HCT116 (cell line): Measurements from ENCODE around the gene P2RX1. TPM values are rescaled to one million over a fixed set of nuclear protein-coding genes. Genes with fewer than 3 reads are reported as not detected.

Experiments
- ATAC-seq: fragments of 200-7000 bp; cut with Tn5 transposase; 2 replicates; pipeline ENCODE4 v1.9.1; 2020; ENCODE audit warnings: mild to moderate bottlenecking, moderate library complexity
- BruUV-seq: library from RNA; stranded (reverse); fragments of 400-500 nt; replicated peaks from 2 replicates; lab custom pipeline; 2021; lab: Mats Ljungman, UMichigan
- CTCF ChIA-PET: fragments of 300-600 bp; sonication (Branson Sonifier 250); formaldehyde crosslinking; loops from one replicate; lab custom pipeline; 2021; ENCODE audit warnings: antibody characterized with exemption; lab: Charles Lee
- POLR2A ChIA-PET: fragments of 300-600, 350-600 bp; sonication (Branson Sonifier 250); formaldehyde crosslinking; loops from one replicate; lab custom pipeline; 2021; ENCODE audit warnings: antibody characterized with exemption; lab: Charles Lee
- RAD21 ChIA-PET, 2 experiments: fragments of 300-600 bp; sonication (Branson Sonifier 250); formaldehyde crosslinking; loops; one replicate each; lab custom pipeline; 2023; ENCODE audit warnings: low total read pairs in 2 of 2; ENCODE audit not compliant: uncharacterized antibody in 2 of 2, unreplicated experiment in 2 of 2, low non-redundant PET in 1 of 2; lab: Charles Lee
- DNase-seq: peaks from one replicate; pipeline ENCODE4 v3.0.0-alpha.2; 2010; ENCODE audit warnings: low read depth, low spot score
- H2AFZ ChIP-seq: fragments of 200-600 bp; shearing (Covaris generic), sonication (generic); 2 replicates; pipeline ENCODE4 v1.6.1; 2017; ENCODE audit warnings: low read depth, mixed run types, mixed read lengths, antibody characterized with exemption, low read length; ENCODE audit not compliant: poor library complexity, severe bottlenecking
- H3K27ac ChIP-seq: 2 replicates; pipeline ENCODE4 v1.5.1; 2012; ENCODE audit warnings: low read depth, low read length
- H3K27me3 ChIP-seq: fragments of 200-600 bp; sonication (generic); 2 replicates; pipeline ENCODE4 v1.6.1; 2016; ENCODE audit warnings: mixed run types, low read length, mixed read lengths; ENCODE audit not compliant: insufficient read depth
- H3K36me3 ChIP-seq, 2 experiments: fragments of 200-500 bp in 1 of 2; fragments of 200-600 bp in 1 of 2; sonication (Bioruptor generic) in 1 of 2; sonication (generic) in 1 of 2; 2 replicates each; pipeline versions ENCODE4 v1.5.1 to v1.6.1; 2014 to 2016; ENCODE audit warnings: low read length in 2 of 2, inconsistent platforms in 1 of 2, mixed read lengths in 1 of 2, mixed run types in 1 of 2; ENCODE audit not compliant: insufficient read depth in 2 of 2, control insufficient read depth in 1 of 2
- H3K4me1 ChIP-seq, 2 experiments: fragments of 200-600 bp in 1 of 2; sonication (generic) in 1 of 2; 2 replicates each; pipeline versions ENCODE4 v1.5.1 to v1.6.1; 2012 to 2017; ENCODE audit warnings: low read length in 2 of 2, inconsistent platforms in 1 of 2, mild to moderate bottlenecking in 1 of 2, mixed read lengths in 1 of 2, mixed run types in 1 of 2, moderate library complexity in 1 of 2; ENCODE audit not compliant: insufficient read depth in 2 of 2, control insufficient read depth in 1 of 2
- H3K4me2 ChIP-seq: fragments of 200-600 bp; sonication (generic); 2 replicates; pipeline ENCODE4 v1.6.1; 2017; ENCODE audit warnings: mixed run types, low read length, mixed read lengths
- H3K4me3 ChIP-seq, 2 experiments: fragments of 200-600 bp in 1 of 2; sonication (generic) in 1 of 2; replicated peaks in 1 of 2; 2 replicates each; pipeline ENCODE4 v1.5.1; 2011 to 2016; ENCODE audit warnings: low read length in 2 of 2, control low read depth in 1 of 2, low read depth in 1 of 2, mild to moderate bottlenecking in 1 of 2, mixed read lengths in 1 of 2, mixed run types in 1 of 2
- H3K79me2 ChIP-seq: fragments of 200-600 bp; sonication (generic); 2 replicates; pipeline ENCODE4 v1.6.1; 2017; ENCODE audit warnings: mild to moderate bottlenecking, mixed run types, low read length, moderate library complexity, mixed read lengths; ENCODE audit not compliant: insufficient read depth
- H3K9ac ChIP-seq: fragments of 200-600 bp; sonication (generic); 2 replicates; pipeline ENCODE4 v1.6.1; 2016; ENCODE audit warnings: low read length, mixed read lengths
- H3K9me2 ChIP-seq: fragments of 200-600 bp; sonication (generic), shearing (Covaris generic); 2 replicates; pipeline ENCODE4 v1.6.1; 2017; ENCODE audit warnings: mixed run types, mild to moderate bottlenecking, moderate library complexity; ENCODE audit not compliant: insufficient read depth
- H3K9me3 ChIP-seq, 2 experiments: fragments of 200-500 bp in 1 of 2; fragments of 200-600 bp in 1 of 2; sonication (Bioruptor generic) in 1 of 2; sonication (generic) in 1 of 2; 2 replicates each; pipeline ENCODE4 v1.6.1; 2014 to 2017; ENCODE audit warnings: low read length in 2 of 2, mixed read lengths in 2 of 2, inconsistent platforms in 1 of 2, low read depth in 1 of 2, mild to moderate bottlenecking in 1 of 2, mixed run types in 1 of 2, moderate library complexity in 1 of 2; ENCODE audit not compliant: control insufficient read depth in 1 of 2, insufficient read depth in 1 of 2
- H4K20me1 ChIP-seq: fragments of 200-600 bp; sonication (generic), shearing (Covaris generic); 2 replicates; pipeline ENCODE4 v1.6.1; 2017; ENCODE audit warnings: mixed run types, mild to moderate bottlenecking, moderate library complexity; ENCODE audit not compliant: insufficient read depth
- CEBPB ChIP-seq: IDR thresholded peaks from 2 replicates; pipeline ENCODE4 v1.6.1; 2012; ENCODE audit warnings: low read depth
- CTCF ChIP-seq, 3 experiments: fragments of 200-600 bp in 1 of 3; sonication (generic) in 1 of 3; IDR thresholded peaks in 2 of 3; conservative IDR thresholded peaks in 1 of 3; 2 replicates each; pipeline ENCODE4 v1.5.1; 2012 to 2017; ENCODE audit warnings: low read depth in 2 of 3, low read length in 2 of 3, antibody characterized with exemption in 1 of 3, borderline replicate concordance in 1 of 3, control low read depth in 1 of 3, mild to moderate bottlenecking in 1 of 3, mixed read lengths in 1 of 3, mixed run types in 1 of 3, moderate library complexity in 1 of 3; ENCODE audit not compliant: insufficient read depth in 1 of 3
- EGR1 ChIP-seq: IDR thresholded peaks from 2 replicates; pipeline ENCODE4 v1.6.1; 2012; ENCODE audit warnings: low read depth
- ELF1 ChIP-seq: IDR thresholded peaks from 2 replicates; pipeline ENCODE4 v1.6.1; 2012; ENCODE audit warnings: low read depth, borderline replicate concordance
- EZH2 ChIP-seq: fragments of 200-600 bp; sonication (generic); IDR thresholded peaks from 2 replicates; pipeline ENCODE4 v1.6.1; 2017; ENCODE audit warnings: antibody characterized with exemption, mixed run types
- FOSL1 ChIP-seq: IDR thresholded peaks from 2 replicates; pipeline ENCODE4 v1.6.1; 2012; ENCODE audit warnings: low read depth
- JUND ChIP-seq: IDR thresholded peaks from 2 replicates; pipeline ENCODE4 v1.6.1; 2012
- POLR2AphosphoS5 ChIP-seq: IDR thresholded peaks from 2 replicates; pipeline ENCODE4 v1.6.1; 2011; ENCODE audit warnings: mild to moderate bottlenecking, low read depth, low read length, moderate library complexity
- REST ChIP-seq: IDR thresholded peaks from 2 replicates; pipeline ENCODE4 v1.6.1; 2012; ENCODE audit warnings: low read depth
- TCF7L2 ChIP-seq: IDR thresholded peaks from 2 replicates; pipeline ENCODE4 v1.7.0; 2011; ENCODE audit warnings: borderline replicate concordance, inconsistent platforms; ENCODE audit not compliant: insufficient read depth, insufficient read length; ENCODE audit errors: extremely low read depth
- ZBTB33 ChIP-seq: IDR thresholded peaks from 2 replicates; pipeline ENCODE4 v1.6.1; 2011; ENCODE audit warnings: mild to moderate bottlenecking, low read length, moderate library complexity; ENCODE audit not compliant: insufficient replicate concordance; ENCODE audit errors: extremely low read depth
- ZNF274 ChIP-seq: fragments of 200-500 bp; sonication (Bioruptor generic); IDR thresholded peaks from 2 replicates; pipeline ENCODE4 v1.6.1; 2014; ENCODE audit warnings: mild to moderate bottlenecking, low read depth, low read length, inconsistent platforms
- intact Hi-C: fragments of 100-400 bp; cut with micrococcal nuclease; formaldehyde crosslinking; loops from 2 replicates; pipeline ENCODE4 v1.10.0; 2022
- total RNA-seq: library from RNA; stranded (reverse); gene quantifications from one replicate; pipeline ENCODE4 v1.2.1, GENCODE V29; 2021; ENCODE audit not compliant: unreplicated experiment

Gene P2RX1
- total RNA-seq, 1 experiment from 2014 or later: not detected

GRCh38 chr17:3961564-3962047 is 45.3 kb upstream of the P2RX1 start:
- TF ChIP-seq REST: no peak
- no peak for TF ChIP-seq ELF1
- no peak for TF ChIP-seq TCF7L2
- DNase-seq (no peak), ATAC-seq (no peak)
- RAD21 ChIA-PET: interaction anchor here in 1 of 2 experiments (0.6 kb wide), 1 partner anchor 18 kb away, joined by 4 read pairs; no protein-coding TSS in a partner anchor
- no peaks in the 10 kb centered on the region for H3K79me2 ChIP-seq
- no peaks in the 10 kb centered on the region for H3K9me3 ChIP-seq
- no TSS peak for BruUV-seq
- CTCF ChIA-PET: no interaction called here
- H3K36me3 ChIP-seq: no peaks in the 10 kb centered on the region
- intact Hi-C loops: no loop called here
- H2AFZ ChIP-seq: no peak overlapping the region
- no peak overlapping the region for H3K27ac ChIP-seq
- no peak overlapping the region for H3K9ac ChIP-seq
- POLR2A ChIA-PET: no interaction called here
- no peaks in the 10 kb centered on the region for H4K20me1 ChIP-seq
- no peak overlapping the region for H3K4me2 ChIP-seq
- H3K4me3 ChIP-seq: no peak overlapping the region
- H3K27me3 ChIP-seq: no peaks in the 10 kb centered on the region
- H3K9me2 ChIP-seq: no peaks in the 10 kb centered on the region
- peaks cover 23 to 40% of the 10 kb centered on the region in 2 experiments for H3K4me1 ChIP-seq

GRCh38 chr17:3960764-3961163 is 44.5 kb upstream of the P2RX1 start:
- intact Hi-C loops: no loop called here
- CTCF ChIA-PET: no interaction called here
- TF ChIP-seq FOSL1: no peak
- no peak for TF ChIP-seq JUND
- TF ChIP-seq EZH2: no peak
- no peak for TF ChIP-seq CTCF (IDR thresholded peaks at IDR 0.05 in 2 of 3, conservative IDR thresholded peaks at IDR 0.05 in 1 of 3; ENCODE audit: borderline replicate concordance in 1 of 3, insufficient read depth in 1 of 3, low read depth in 2 of 3, low read length in 2 of 3)
- TF ChIP-seq ZBTB33: no peak
- no peak for TF ChIP-seq TCF7L2
- TF ChIP-seq EGR1: no peak
- TF ChIP-seq ZNF274: no peak
- TF ChIP-seq POLR2AphosphoS5: no peak
- TF ChIP-seq CEBPB: no peak

More at GRCh38 chr17:3960764-3961163, 44.5 kb upstream of the P2RX1 start:
- Histone ChIP-seq H3K4me2 (no peak overlapping the region), H3K9me2 (no peaks in the 10 kb centered on the region), H3K27ac (no peak overlapping the region), H4K20me1 (no peaks in the 10 kb centered on the region), H2AFZ (no peak overlapping the region), H3K9me3 (no peaks in the 10 kb centered on the region), H3K36me3 (no peaks in the 10 kb centered on the region), H3K4me1 (peaks cover 22 to 40% of the 10 kb centered on the region in 2 experiments), H3K27me3 (no peaks in the 10 kb centered on the region), H3K4me3 (no peak overlapping the region), H3K9ac (no peak overlapping the region), H3K79me2 (no peaks in the 10 kb centered on the region)
- ATAC-seq (no peak), DNase-seq (no peak)
- POLR2A ChIA-PET: no interaction called here
- no TSS peak for BruUV-seq
- RAD21 ChIA-PET: no interaction called here
